ENCODE results near the gene ATP11B.
A peak's percentile ranks its signal among the peaks of the same experiment; 100 is the strongest.
"Not testable (repeated sequence)": the region's sequence is repeated elsewhere in the genome, so short reads cannot be mapped to it uniquely, and the experiment has no call there.

ATP11B gene

GRCh38 chr3:182796310-182796709 lies 3.0 kb downstream of the ATP11B start:
- TF ChIP-seq, protein P1, sequence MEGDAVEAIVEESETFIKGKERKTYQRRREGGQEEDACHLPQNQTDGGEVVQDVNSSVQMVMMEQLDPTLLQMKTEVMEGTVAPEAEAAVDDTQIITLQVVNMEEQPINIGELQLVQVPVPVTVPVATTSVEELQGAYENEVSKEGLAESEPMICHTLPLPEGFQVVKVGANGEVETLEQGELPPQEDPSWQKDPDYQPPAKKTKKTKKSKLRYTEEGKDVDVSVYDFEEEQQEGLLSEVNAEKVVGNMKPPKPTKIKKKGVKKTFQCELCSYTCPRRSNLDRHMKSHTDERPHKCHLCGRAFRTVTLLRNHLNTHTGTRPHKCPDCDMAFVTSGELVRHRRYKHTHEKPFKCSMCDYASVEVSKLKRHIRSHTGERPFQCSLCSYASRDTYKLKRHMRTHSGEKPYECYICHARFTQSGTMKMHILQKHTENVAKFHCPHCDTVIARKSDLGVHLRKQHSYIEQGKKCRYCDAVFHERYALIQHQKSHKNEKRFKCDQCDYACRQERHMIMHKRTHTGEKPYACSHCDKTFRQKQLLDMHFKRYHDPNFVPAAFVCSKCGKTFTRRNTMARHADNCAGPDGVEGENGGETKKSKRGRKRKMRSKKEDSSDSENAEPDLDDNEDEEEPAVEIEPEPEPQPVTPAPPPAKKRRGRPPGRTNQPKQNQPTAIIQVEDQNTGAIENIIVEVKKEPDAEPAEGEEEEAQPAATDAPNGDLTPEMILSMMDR (IDR thresholded peaks at IDR 0.05; ENCODE audit: unreplicated experiment in 3 of 3) = no peak
- peak overlapping the region in 1 of 3 experiments; percentile 41 for H3K4me3 Mint-ChIP-seq

DNA sequence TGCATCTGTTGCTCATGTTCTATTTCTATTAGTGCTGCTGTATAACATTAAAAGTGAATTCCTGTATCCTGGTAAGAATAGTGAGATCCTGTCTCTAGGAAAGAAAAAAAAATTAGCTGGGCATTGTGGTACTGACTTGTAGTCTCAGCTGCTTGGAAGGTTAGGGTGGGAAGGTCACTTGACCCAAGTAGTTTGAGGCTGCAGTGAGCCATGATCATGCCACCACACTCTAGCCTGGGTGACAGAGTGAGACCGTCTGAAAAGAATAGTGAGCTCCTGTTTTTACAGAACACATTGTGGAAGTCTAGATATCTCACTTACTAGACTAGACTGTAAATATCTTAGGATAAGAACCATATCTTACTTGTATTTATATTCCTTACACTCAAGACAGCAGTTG lies 4.6 kb downstream of the ATP11B start:
- H3K4me1 Mint-ChIP-seq = peaks cover 27% of the 10 kb centered on the region
- peak overlapping the region in 2 of 3 experiments; percentile 46 to 54 for H3K4me3 Mint-ChIP-seq
- TF ChIP-seq, protein P1 (IDR thresholded peaks at IDR 0.05; ENCODE audit: unreplicated experiment in 3 of 3) = no peak
- H3K27ac Mint-ChIP-seq = peak overlapping the region in 1 of 3 experiments; percentile 60
- H3K27me3 Mint-ChIP-seq (ENCODE audit: low read depth) = no peaks in the 10 kb centered on the region
- H3K36me3 Mint-ChIP-seq (ENCODE audit: low read depth) = no peaks in the 10 kb centered on the region
- H3K9me3 Mint-ChIP-seq = no peaks in the 10 kb centered on the region

More at GRCh38 chr3:182796310-182796709, 3.0 kb downstream of the ATP11B start:
- H3K36me3 Mint-ChIP-seq (ENCODE audit: low read depth) = no peaks in the 10 kb centered on the region
- peaks cover 27% of the 10 kb centered on the region for H3K4me1 Mint-ChIP-seq
- no peaks in the 10 kb centered on the region for H3K27me3 Mint-ChIP-seq (ENCODE audit: low read depth)
- no peak overlapping the region for H3K27ac Mint-ChIP-seq
- H3K9me3 Mint-ChIP-seq = no peaks in the 10 kb centered on the region

- not testable (repeated sequence) for H3K4me3 Mint-ChIP-seq; H3K27me3 Mint-ChIP-seq (ENCODE audit: low read depth); H3K9me3 Mint-ChIP-seq; H3K36me3 Mint-ChIP-seq (ENCODE audit: low read depth); H3K27ac Mint-ChIP-seq
- H3K4me1 Mint-ChIP-seq = peaks cover 27% of the 10 kb centered on the region
Observed at GRCh38 chr3:182799143-182799542, 5.8 kb downstream of the ATP11B start.

- Mint-ChIP-seq H3K36me3 (ENCODE audit: low read depth) (no peaks in the 10 kb centered on the region), H3K27ac (no peak overlapping the region), H3K9me3 (no peaks in the 10 kb centered on the region), H3K4me3 (no peak overlapping the region), H3K4me1 (peaks cover 14% of the 10 kb centered on the region), H3K27me3 (ENCODE audit: low read depth) (no peaks in the 10 kb centered on the region)
- TF ChIP-seq, protein P1 (IDR thresholded peaks at IDR 0.05; ENCODE audit: unreplicated experiment in 3 of 3) = no peak
Observed at GRCh38 chr3:182800508-182800907, 7.2 kb downstream of the ATP11B start.

GRCh38 chr3:182802413-182803390 lies 9.4 kb downstream of the ATP11B start:
- Mint-ChIP-seq H3K9me3 (no peaks in the 10 kb centered on the region), H3K36me3 (ENCODE audit: low read depth) (no peaks in the 10 kb centered on the region), H3K4me1 (no peaks in the 10 kb centered on the region), H3K4me3 (no peak overlapping the region), H3K27me3 (ENCODE audit: low read depth) (no peaks in the 10 kb centered on the region), H3K27ac (no peak overlapping the region)
- TF ChIP-seq, protein P1 (IDR thresholded peaks at IDR 0.05; ENCODE audit: unreplicated experiment in 3 of 3) = no peak

GRCh38 chr3:182803596-182803995 lies 10.3 kb downstream of the ATP11B start:
- H3K4me1 Mint-ChIP-seq = peaks cover 4% of the 10 kb centered on the region
- no peaks in the 10 kb centered on the region for H3K27me3 Mint-ChIP-seq (ENCODE audit: low read depth)
- H3K27ac Mint-ChIP-seq = no peak overlapping the region

More at GRCh38 chr3:182803596-182803995, 10.3 kb downstream of the ATP11B start:
- Mint-ChIP-seq H3K4me3 (no peak overlapping the region), H3K36me3 (ENCODE audit: low read depth) (no peaks in the 10 kb centered on the region), H3K9me3 (no peaks in the 10 kb centered on the region)
- TF ChIP-seq, protein P1 (IDR thresholded peaks at IDR 0.05; ENCODE audit: unreplicated experiment in 3 of 3) = no peak

Measured in nephron (organoid).